ENCODE measurements around the gene ATP2C2. TPM values are rescaled to one million over a fixed set of nuclear protein-coding genes. Genes with fewer than 3 reads are reported as not detected.

The ATP2C2 gene
- total RNA-seq, 6 experiments from 2014 or later: 0.18 to 0.51 (median 0.32) TPM; not detected in 2

GRCh38 chr16:84455031-84455430 lies 86.7 kb downstream of the ATP2C2 start:
- Histone ChIP-seq H3K4me1 (no peaks in the 10 kb centered on the region), H3K9me3 (no peaks in the 10 kb centered on the region), H3K36me3 (no peaks in the 10 kb centered on the region), H3K27ac (no peak overlapping the region), H3K27me3 (no peaks in the 10 kb centered on the region), H3K4me3 (no peak overlapping the region)
- TF ChIP-seq CTCF (IDR thresholded peaks at IDR 0.05) (no peak), POLR2A (IDR thresholded peaks at IDR 0.05) (no peak)
- intact Hi-C loops (cut with DNase I): no loop called here
- peak in 1 of 3 donors; percentile 28 for DNase-seq
- no CpG with 5 or more reads among the region's 9 CpGs for WGBS (ENCODE audit: insufficient coverage, low coverage, low lambda C conversion rate, missing lambda C conversion rate)
- no peak for ATAC-seq

GRCh38 chr16:84458606-84459532 lies 90.5 kb downstream of the ATP2C2 start:
- Histone ChIP-seq H3K27me3 (no peaks in the 10 kb centered on the region), H3K4me3 (no peak overlapping the region), H3K36me3 (no peaks in the 10 kb centered on the region), H3K9me3 (no peaks in the 10 kb centered on the region), H3K27ac (no peak overlapping the region), H3K4me1 (no peaks in the 10 kb centered on the region)
- DNase-seq (peak in 1 of 3 donors; percentile 33), ATAC-seq (no peak)
- intact Hi-C loops (cut with DNase I): no loop called here
- 90% methylated on average over 16 of the region's 38 CpGs for WGBS (ENCODE audit: insufficient coverage, low coverage, low lambda C conversion rate, missing lambda C conversion rate)
- TF ChIP-seq CTCF (IDR thresholded peaks at IDR 0.05): no peak
- TF ChIP-seq POLR2A (IDR thresholded peaks at IDR 0.05): no peak

DNA sequence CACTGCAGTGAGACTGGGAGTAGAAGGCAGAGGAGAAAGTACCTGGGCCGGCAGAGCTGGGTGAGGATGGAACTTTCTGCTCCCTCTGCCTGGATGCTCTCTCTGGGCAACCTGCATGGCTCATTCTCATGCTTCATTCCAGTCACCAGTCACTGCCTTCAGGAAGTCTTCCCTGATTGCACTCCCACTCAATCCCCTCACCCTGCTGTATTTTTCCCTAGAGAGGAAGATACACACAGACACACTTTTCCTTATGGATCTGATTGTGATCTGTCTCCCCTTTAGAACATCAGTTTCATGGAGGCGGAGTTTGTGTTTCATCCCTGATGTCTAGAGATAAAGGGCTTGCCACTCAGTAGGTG lies 91.2 kb downstream of the ATP2C2 start:
- WGBS (ENCODE audit: insufficient coverage, low coverage, low lambda C conversion rate, missing lambda C conversion rate): 100% methylated on average over 1 of the region's 2 CpGs
- H3K4me3 ChIP-seq: no peak overlapping the region
- H3K36me3 ChIP-seq: no peaks in the 10 kb centered on the region
- H3K9me3 ChIP-seq: no peaks in the 10 kb centered on the region
- H3K4me1 ChIP-seq: no peaks in the 10 kb centered on the region
- no peaks in the 10 kb centered on the region for H3K27me3 ChIP-seq
- intact Hi-C loops (cut with DNase I): no loop called here
- no peak overlapping the region for H3K27ac ChIP-seq
- DNase-seq: no peak
- TF ChIP-seq POLR2A (IDR thresholded peaks at IDR 0.05): no peak
- TF ChIP-seq CTCF (IDR thresholded peaks at IDR 0.05): no peak
- ATAC-seq: no peak

DNA sequence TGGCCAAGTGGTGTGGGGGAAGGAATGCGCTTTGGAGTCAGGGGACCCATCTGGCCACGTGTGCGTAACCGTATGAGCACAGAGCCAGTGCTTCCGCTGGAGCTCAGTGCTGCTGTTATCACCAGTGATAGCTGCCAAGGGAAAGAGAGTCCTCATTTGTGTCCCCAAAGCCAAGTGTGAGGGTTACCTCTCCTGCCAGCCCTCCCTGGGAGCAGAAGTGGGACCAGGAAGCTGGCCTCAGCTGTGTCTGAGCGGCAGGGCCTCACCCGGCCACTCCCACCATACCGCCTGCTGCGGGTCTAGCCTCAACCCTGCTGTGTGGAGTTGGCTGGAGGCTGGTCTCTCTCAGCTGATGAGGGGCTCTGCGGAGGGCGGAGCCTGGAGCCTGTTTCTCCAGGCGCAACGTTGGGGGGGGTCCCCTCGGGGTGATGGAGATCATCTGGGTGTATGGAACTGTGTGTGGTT lies 91.6 kb downstream of the ATP2C2 start:
- DNase-seq (peak in 1 of 3 donors; percentile 31), ATAC-seq (peak in 1 of 4 donors; percentile 6)
- intact Hi-C loops (cut with DNase I): no loop called here
- Histone ChIP-seq H3K27ac (no peak overlapping the region), H3K36me3 (no peaks in the 10 kb centered on the region), H3K4me1 (no peaks in the 10 kb centered on the region), H3K9me3 (no peaks in the 10 kb centered on the region), H3K27me3 (no peaks in the 10 kb centered on the region), H3K4me3 (no peak overlapping the region)
- 80% methylated on average over 2 of the region's 14 CpGs for WGBS (ENCODE audit: insufficient coverage, low coverage, low lambda C conversion rate, missing lambda C conversion rate)
- TF ChIP-seq POLR2A (IDR thresholded peaks at IDR 0.05) (no peak), CTCF (IDR thresholded peaks at IDR 0.05) (no peak)

Data from right lobe of liver (tissue), 6 donors.